ENCODE measurements around the gene GSG1.

Gene GSG1
- 0 to 0.09 (median 0) reads per million in 3 donors for total RNA-seq

GRCh38 chr12:13103391-13104033, at the start of gene GSG1:
GSG1 (minus strand) TSS chr12:13103667; CDS start chr12:13103512, 155 bp downstream.
- no peak for DNase-seq
- Histone ChIP-seq H3K27me3 (replicated peaks; ENCODE audit: control insufficient read depth, insufficient read depth, low read length, poor library complexity, severe bottlenecking) (no peaks in the 10 kb centered on the region), H3K27ac (ENCODE audit: insufficient read depth, low read length, poor library complexity, severe bottlenecking) (peak within 1 kb of the TSS; percentile 96), H3K9me3 (ENCODE audit: control insufficient read depth, low read length) (no peaks in the 10 kb centered on the region), H3K36me3 (ENCODE audit: control insufficient read depth, insufficient read depth, low read length) (no peaks in the 10 kb centered on the region), H3K4me1 (ENCODE audit: control insufficient read depth, insufficient read depth, low read length, poor library complexity, severe bottlenecking) (peaks cover 21% of the 10 kb centered on the region), H3K4me3 (ENCODE audit: insufficient read depth, low read depth, low read length, poor library complexity, severe bottlenecking) (no peak within 1 kb of the TSS)

GRCh38 chr12:13153180-13153579, 49.7 kb upstream of the GSG1 start:
- H3K36me3 ChIP-seq (ENCODE audit: control insufficient read depth, insufficient read depth, low read length), result no peaks in the 10 kb centered on the region
- no peak overlapping the region for H3K27ac ChIP-seq (ENCODE audit: insufficient read depth, low read length, poor library complexity, severe bottlenecking)
- no peaks in the 10 kb centered on the region for H3K9me3 ChIP-seq (ENCODE audit: control insufficient read depth, low read length)
- no peak overlapping the region for H3K4me3 ChIP-seq (ENCODE audit: insufficient read depth, low read depth, low read length, poor library complexity, severe bottlenecking)
- no peaks in the 10 kb centered on the region for H3K27me3 ChIP-seq (replicated peaks; ENCODE audit: control insufficient read depth, insufficient read depth, low read length, poor library complexity, severe bottlenecking)
- H3K4me1 ChIP-seq (ENCODE audit: control insufficient read depth, insufficient read depth, low read length, poor library complexity, severe bottlenecking), result no peaks in the 10 kb centered on the region
- no peak for DNase-seq

GRCh38 chr12:13152756-13153155, 49.3 kb upstream of the GSG1 start:
- Histone ChIP-seq H3K4me1 (ENCODE audit: control insufficient read depth, insufficient read depth, low read length, poor library complexity, severe bottlenecking) (no peaks in the 10 kb centered on the region), H3K36me3 (ENCODE audit: control insufficient read depth, insufficient read depth, low read length) (no peaks in the 10 kb centered on the region), H3K4me3 (ENCODE audit: insufficient read depth, low read depth, low read length, poor library complexity, severe bottlenecking) (no peak overlapping the region), H3K27ac (ENCODE audit: insufficient read depth, low read length, poor library complexity, severe bottlenecking) (no peak overlapping the region), H3K9me3 (ENCODE audit: control insufficient read depth, low read length) (no peaks in the 10 kb centered on the region), H3K27me3 (replicated peaks; ENCODE audit: control insufficient read depth, insufficient read depth, low read length, poor library complexity, severe bottlenecking) (no peaks in the 10 kb centered on the region)
- DNase-seq, result no peak

GRCh38 chr12:13152281-13152680, 48.8 kb upstream of the GSG1 start:
- H3K4me1 ChIP-seq (ENCODE audit: control insufficient read depth, insufficient read depth, low read length, poor library complexity, severe bottlenecking), result no peaks in the 10 kb centered on the region
- no peak overlapping the region for H3K4me3 ChIP-seq (ENCODE audit: insufficient read depth, low read depth, low read length, poor library complexity, severe bottlenecking)
- no peaks in the 10 kb centered on the region for H3K9me3 ChIP-seq (ENCODE audit: control insufficient read depth, low read length)
- H3K27ac ChIP-seq (ENCODE audit: insufficient read depth, low read length, poor library complexity, severe bottlenecking), result no peak overlapping the region
- no peaks in the 10 kb centered on the region for H3K27me3 ChIP-seq (replicated peaks; ENCODE audit: control insufficient read depth, insufficient read depth, low read length, poor library complexity, severe bottlenecking)
- no peaks in the 10 kb centered on the region for H3K36me3 ChIP-seq (ENCODE audit: control insufficient read depth, insufficient read depth, low read length)
- DNase-seq, result no peak

- H3K4me3 ChIP-seq (ENCODE audit: insufficient read depth, low read depth, low read length, poor library complexity, severe bottlenecking), result no peak overlapping the region
- DNase-seq, result no peak
- H3K9me3 ChIP-seq (ENCODE audit: control insufficient read depth, low read length), result no peaks in the 10 kb centered on the region
- H3K27ac ChIP-seq (ENCODE audit: insufficient read depth, low read length, poor library complexity, severe bottlenecking), result no peak overlapping the region
- H3K36me3 ChIP-seq (ENCODE audit: control insufficient read depth, insufficient read depth, low read length), result no peaks in the 10 kb centered on the region
- H3K27me3 ChIP-seq (replicated peaks; ENCODE audit: control insufficient read depth, insufficient read depth, low read length, poor library complexity, severe bottlenecking), result no peaks in the 10 kb centered on the region
- H3K4me1 ChIP-seq (ENCODE audit: control insufficient read depth, insufficient read depth, low read length, poor library complexity, severe bottlenecking), result peaks cover 4% of the 10 kb centered on the region
Observed at GRCh38 chr12:13149411-13149810, 45.9 kb upstream of the GSG1 start.

GRCh38 chr12:13148485-13148847, 45.0 kb upstream of the GSG1 start:
- Histone ChIP-seq H3K27me3 (replicated peaks; ENCODE audit: control insufficient read depth, insufficient read depth, low read length, poor library complexity, severe bottlenecking) (no peaks in the 10 kb centered on the region), H3K9me3 (ENCODE audit: control insufficient read depth, low read length) (no peaks in the 10 kb centered on the region), H3K36me3 (ENCODE audit: control insufficient read depth, insufficient read depth, low read length) (no peaks in the 10 kb centered on the region), H3K27ac (ENCODE audit: insufficient read depth, low read length, poor library complexity, severe bottlenecking) (no peak overlapping the region), H3K4me3 (ENCODE audit: insufficient read depth, low read depth, low read length, poor library complexity, severe bottlenecking) (no peak overlapping the region), H3K4me1 (ENCODE audit: control insufficient read depth, insufficient read depth, low read length, poor library complexity, severe bottlenecking) (peaks cover 12% of the 10 kb centered on the region)
- no peak for DNase-seq

- DNase-seq, result no peak
- peaks cover 12% of the 10 kb centered on the region for H3K4me1 ChIP-seq (ENCODE audit: control insufficient read depth, insufficient read depth, low read length, poor library complexity, severe bottlenecking)
- no peak overlapping the region for H3K4me3 ChIP-seq (ENCODE audit: insufficient read depth, low read depth, low read length, poor library complexity, severe bottlenecking)
- H3K27me3 ChIP-seq (replicated peaks; ENCODE audit: control insufficient read depth, insufficient read depth, low read length, poor library complexity, severe bottlenecking), result no peaks in the 10 kb centered on the region
- H3K36me3 ChIP-seq (ENCODE audit: control insufficient read depth, insufficient read depth, low read length), result no peaks in the 10 kb centered on the region
- H3K9me3 ChIP-seq (ENCODE audit: control insufficient read depth, low read length), result no peaks in the 10 kb centered on the region
- H3K27ac ChIP-seq (ENCODE audit: insufficient read depth, low read length, poor library complexity, severe bottlenecking), result no peak overlapping the region
Observed at GRCh38 chr12:13147688-13148484, 44.4 kb upstream of the GSG1 start.

GRCh38 chr12:13146336-13146938, 43.0 kb upstream of the GSG1 start:
- no peak overlapping the region for H3K4me3 ChIP-seq (ENCODE audit: insufficient read depth, low read depth, low read length, poor library complexity, severe bottlenecking)

GRCh38 chr12:13144266-13144828, 40.9 kb upstream of the GSG1 start:
- H3K27me3 ChIP-seq (replicated peaks; ENCODE audit: control insufficient read depth, insufficient read depth, low read length, poor library complexity, severe bottlenecking), result no peaks in the 10 kb centered on the region
- peaks cover 12% of the 10 kb centered on the region for H3K4me1 ChIP-seq (ENCODE audit: control insufficient read depth, insufficient read depth, low read length, poor library complexity, severe bottlenecking)
- no peak overlapping the region for H3K4me3 ChIP-seq (ENCODE audit: insufficient read depth, low read depth, low read length, poor library complexity, severe bottlenecking)
- no peaks in the 10 kb centered on the region for H3K9me3 ChIP-seq (ENCODE audit: control insufficient read depth, low read length)
- no peak for DNase-seq
- H3K27ac ChIP-seq (ENCODE audit: insufficient read depth, low read length, poor library complexity, severe bottlenecking), result no peak overlapping the region
- H3K36me3 ChIP-seq (ENCODE audit: control insufficient read depth, insufficient read depth, low read length), result no peaks in the 10 kb centered on the region

More at GRCh38 chr12:13146336-13146938, 43.0 kb upstream of the GSG1 start:
- Histone ChIP-seq H3K36me3 (ENCODE audit: control insufficient read depth, insufficient read depth, low read length) (no peaks in the 10 kb centered on the region), H3K4me1 (ENCODE audit: control insufficient read depth, insufficient read depth, low read length, poor library complexity, severe bottlenecking) (peaks cover 12% of the 10 kb centered on the region), H3K27me3 (replicated peaks; ENCODE audit: control insufficient read depth, insufficient read depth, low read length, poor library complexity, severe bottlenecking) (no peaks in the 10 kb centered on the region), H3K9me3 (ENCODE audit: control insufficient read depth, low read length) (no peaks in the 10 kb centered on the region), H3K27ac (ENCODE audit: insufficient read depth, low read length, poor library complexity, severe bottlenecking) (no peak overlapping the region)
- DNase-seq, result no peak

- H3K27ac ChIP-seq (ENCODE audit: insufficient read depth, low read length, poor library complexity, severe bottlenecking), result no peak overlapping the region
- H3K36me3 ChIP-seq (ENCODE audit: control insufficient read depth, insufficient read depth, low read length), result no peaks in the 10 kb centered on the region
- DNase-seq, result no peak
- no peak overlapping the region for H3K4me3 ChIP-seq (ENCODE audit: insufficient read depth, low read depth, low read length, poor library complexity, severe bottlenecking)
- H3K27me3 ChIP-seq (replicated peaks; ENCODE audit: control insufficient read depth, insufficient read depth, low read length, poor library complexity, severe bottlenecking), result no peaks in the 10 kb centered on the region
- H3K4me1 ChIP-seq (ENCODE audit: control insufficient read depth, insufficient read depth, low read length, poor library complexity, severe bottlenecking), result peaks cover 12% of the 10 kb centered on the region
- no peaks in the 10 kb centered on the region for H3K9me3 ChIP-seq (ENCODE audit: control insufficient read depth, low read length)
Observed at GRCh38 chr12:13142747-13143146, 39.3 kb upstream of the GSG1 start.
